H1 (cell line): ENCODE data around the gene BGLAP. TPM values are rescaled to one million over a fixed set of nuclear protein-coding genes. Genes with fewer than 3 reads are reported as not detected.

Experiments used
- RFX5 ChIP-seq: IDR thresholded peaks from 2 replicates; pipeline ENCODE4 v1.6.1; 2011; ENCODE audit warnings: low read depth, low read length, improper control_type of control experiment, borderline replicate concordance
- polyA plus RNA-seq, 7 experiments: library from polyadenylated mRNA; depleted of rRNA in 3 of 7; stranded (reverse) in 5 of 7; unstranded in 2 of 7; fragments of >200 nt in 5 of 7; fragments of 200-250 nt in 2 of 7; gene quantifications; 1 replicate in 5 of 7; 2 replicates in 1 of 7; 4 replicates in 1 of 7; pipeline versions ENCODE4 v1.2.1 to v1.2.3, GENCODE V29; 2011 to 2013; ENCODE audit warnings: missing spikeins in 2 of 7, mixed read lengths in 2 of 7
- total RNA-seq: library from RNA; stranded (reverse); fragmentation: NEBNext Ultra II Directional; extraction: Animal tissue kit (Norgen Biotek cat#: 25700); gene quantifications from 2 replicates; pipeline ENCODE4 v1.2.1, GENCODE V29; 2021

The BGLAP gene
- total and polyA plus RNA-seq, 2 of the 8 experiments (the other 6 are each of a cell fraction or from before 2014, with no cell fraction given), result 1.2 to 1.5 TPM

DNA sequence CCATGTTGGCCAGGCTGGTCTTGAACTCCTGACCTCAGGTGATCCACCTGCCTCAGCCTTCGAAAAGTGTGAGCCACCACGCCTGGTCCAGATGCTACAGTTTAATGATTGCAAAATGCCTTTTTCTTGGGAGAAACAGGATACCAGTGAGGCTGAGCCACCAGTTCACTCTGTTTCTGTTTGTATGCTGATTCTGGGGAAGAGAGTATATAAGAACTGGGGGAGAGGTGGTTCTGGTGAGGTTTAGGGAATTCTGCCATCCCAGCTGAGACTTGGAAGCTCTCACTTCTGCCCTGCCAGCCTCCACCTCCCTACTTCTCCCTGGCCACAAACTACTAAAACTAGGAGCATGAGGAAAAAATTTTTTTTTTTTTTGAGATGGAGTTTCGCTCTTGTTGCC lies 37.3 kb upstream of the BGLAP start (continued):
- no peak for TF ChIP-seq RFX5
